HepG2 (cell line): ENCODE measurements around the gene MYCBPAP. TPM values are rescaled to one million over a fixed set of nuclear protein-coding genes. Genes with fewer than 3 reads are reported as not detected.

Experiments
- BHLHE40 ChIP-seq: IDR thresholded peaks from 2 replicates; pipeline ENCODE4 v1.6.1; 2011; ENCODE audit warnings: low read length, improper control_type of control experiment
- DMTF1 ChIP-seq: sonication (generic); formaldehyde crosslinking; IDR thresholded peaks from 2 replicates; pipeline ENCODE4 v1.4.0; 2020; ENCODE audit warnings: mild to moderate bottlenecking, missing genetic modification reagents
- FUBP1 ChIP-seq: sonication (generic); formaldehyde crosslinking; IDR thresholded peaks from 2 replicates; pipeline ENCODE4 v1.5.1; 2020; ENCODE audit warnings: missing genetic modification reagents, mild to moderate bottlenecking, borderline replicate concordance
- GTF2F1 ChIP-seq: fragments of 150-350 bp; IDR thresholded peaks from 2 replicates; pipeline ENCODE4 v1.6.1; 2014; ENCODE audit warnings: low read length
- KDM4B ChIP-seq: sonication (generic); formaldehyde crosslinking; IDR thresholded peaks from 2 replicates; pipeline ENCODE4 v1.4.0; 2020; ENCODE audit warnings: missing genetic modification reagents
- KLF15 ChIP-seq: sonication (generic); formaldehyde crosslinking; IDR thresholded peaks from 2 replicates; pipeline ENCODE4 v1.8.1; 2023; ENCODE audit warnings: borderline replicate concordance, mild to moderate bottlenecking, inconsistent platforms, missing genetic modification reagents, mixed read lengths
- MAFF ChIP-seq: IDR thresholded peaks from 2 replicates; pipeline ENCODE4 v1.6.1; 2011; ENCODE audit warnings: low read depth, low read length, improper control_type of control experiment
- MYC ChIP-seq: sonication (generic); formaldehyde crosslinking; IDR thresholded peaks from 2 replicates; pipeline ENCODE4 v1.9.0; 2021; ENCODE audit warnings: missing genetic modification reagents, borderline replicate concordance
- SOX5 ChIP-seq: IDR thresholded peaks from 2 replicates; pipeline ENCODE4 v1.6.1; 2016; ENCODE audit warnings: borderline replicate concordance
- SP4 ChIP-seq: sonication (generic); formaldehyde crosslinking; IDR thresholded peaks from 2 replicates; pipeline ENCODE4 v1.8.1; 2023; ENCODE audit warnings: mild to moderate bottlenecking, missing genetic modification reagents
- STAT5B ChIP-seq: sonication (generic); formaldehyde crosslinking; IDR thresholded peaks from 2 replicates; pipeline ENCODE4 v1.4.0; 2020; ENCODE audit warnings: missing genetic modification reagents
- TGIF2 ChIP-seq: IDR thresholded peaks from 2 replicates; pipeline ENCODE4 v1.6.1; 2016; ENCODE audit warnings: control low read depth, missing compliant biosample characterization
- ZBTB4 ChIP-seq: sonication (generic); formaldehyde crosslinking; IDR thresholded peaks from 2 replicates; pipeline ENCODE4 v1.4.0; 2020; ENCODE audit warnings: missing genetic modification reagents, mild to moderate bottlenecking, borderline replicate concordance
- ZFP36L1 ChIP-seq: sonication (generic); formaldehyde crosslinking; IDR thresholded peaks from 2 replicates; pipeline ENCODE4 v1.8.0; 2022; ENCODE audit warnings: mild to moderate bottlenecking, missing genetic modification reagents, moderate library complexity
- ZKSCAN1 ChIP-seq: fragments of 150-350 bp; IDR thresholded peaks from 2 replicates; pipeline ENCODE4 v1.6.1; 2014; ENCODE audit warnings: low read length
- ZNF251 ChIP-seq: sonication (generic); formaldehyde crosslinking; IDR thresholded peaks from 2 replicates; pipeline ENCODE4 v1.9.0; 2021; ENCODE audit warnings: mild to moderate bottlenecking, missing genetic modification reagents
- ZNF33A ChIP-seq: sonication (generic); formaldehyde crosslinking; IDR thresholded peaks from 2 replicates; pipeline ENCODE4 v1.5.1; 2020; ENCODE audit warnings: missing genetic modification reagents, mild to moderate bottlenecking, moderate library complexity, borderline replicate concordance
- ZNF432 ChIP-seq: sonication (generic); formaldehyde crosslinking; IDR thresholded peaks from 2 replicates; pipeline ENCODE4 v1.5.0; 2020; ENCODE audit warnings: missing genetic modification reagents, mild to moderate bottlenecking, borderline replicate concordance
- ZNF510 ChIP-seq: sonication (generic); formaldehyde crosslinking; IDR thresholded peaks from 2 replicates; pipeline ENCODE4 v1.4.0; 2020; ENCODE audit warnings: low read depth, mild to moderate bottlenecking, missing genetic modification reagents
- polyA plus RNA-seq, 8 experiments: library from polyadenylated mRNA; depleted of rRNA in 3 of 8; stranded (reverse) in 7 of 8; unstranded in 1 of 8; fragments of >200 nt; fragmentation: Illumina TruSeq in 4 of 8; extraction: Trizol in 4 of 8; gene quantifications; 2 replicates each; pipeline versions ENCODE4 v1.2.1 to v1.2.3, GENCODE V29; 2011 to 2016; ENCODE audit warnings: low read depth in 4 of 8, missing spikeins in 1 of 8, mixed read lengths in 1 of 8; ENCODE audit not compliant: insufficient read depth in 1 of 8
- total RNA-seq, 5 experiments: library from RNA; depleted of rRNA; stranded (reverse); fragments of >200 nt; fragmentation: Illumina TruSeq; extraction: Trizol; gene quantifications; 2 replicates each; pipeline ENCODE4 v1.2.3, GENCODE V29; 2016; ENCODE audit warnings: low read depth in 1 of 5
- TF ChIP-seq, protein P1 (sequence below), 2 experiments: fragments of 450-650 bp in 1 of 2; sonication (generic) in 1 of 2; formaldehyde crosslinking; IDR thresholded peaks; 2 replicates each; pipeline versions ENCODE4 v1.5.0 to v1.8.0; 2020 to 2022; ENCODE audit warnings: mild to moderate bottlenecking in 1 of 2, missing genetic modification reagents in 1 of 2
- TF ChIP-seq, protein P2 (sequence below): sonication (generic); formaldehyde crosslinking; IDR thresholded peaks from 2 replicates; pipeline ENCODE4 v1.8.1; 2023; ENCODE audit warnings: missing genetic modification reagents, mild to moderate bottlenecking, borderline replicate concordance

The MYCBPAP gene
- total and polyA plus RNA-seq, 2 of the 13 experiments (the other 11 are each of a cell fraction or from before 2014, with no cell fraction given), result 0.22 to 0.24 TPM

- TF ChIP-seq DMTF1 (CRISPR knock-in tag) (no peak), MAFF (peak; percentile 36; the same call in 1 of the 2 replicates), SP4 (CRISPR knock-in tag) (peak; percentile 59; the same call in 1 of the 2 replicates), FUBP1 (CRISPR knock-in tag) (no peak), ZBTB4 (CRISPR knock-in tag) (peak; percentile 66; the same call in 1 of the 2 replicates), MYC (peak; percentile 43; the same call in 1 of the 2 replicates), ZKSCAN1 (no peak), ZFP36L1 (CRISPR knock-in tag) (peak; percentile 89; the same call in 1 of the 2 replicates), ZNF33A (no peak), KLF15 (CRISPR knock-in tag) (no peak), ZNF432 (no peak), KDM4B (CRISPR knock-in tag) (no peak), GTF2F1 (no peak), SOX5 (CRISPR knock-in tag) (no peak), TGIF2 (CRISPR knock-in tag) (0 out of 2 replicates have a peak, but pooled peaks have one; percentile 28), STAT5B (CRISPR knock-in tag) (no peak), BHLHE40 (no peak), ZNF251 (CRISPR knock-in tag) (no peak), ZNF510 (CRISPR knock-in tag) (no peak)
- TF ChIP-seq, protein P1, sequence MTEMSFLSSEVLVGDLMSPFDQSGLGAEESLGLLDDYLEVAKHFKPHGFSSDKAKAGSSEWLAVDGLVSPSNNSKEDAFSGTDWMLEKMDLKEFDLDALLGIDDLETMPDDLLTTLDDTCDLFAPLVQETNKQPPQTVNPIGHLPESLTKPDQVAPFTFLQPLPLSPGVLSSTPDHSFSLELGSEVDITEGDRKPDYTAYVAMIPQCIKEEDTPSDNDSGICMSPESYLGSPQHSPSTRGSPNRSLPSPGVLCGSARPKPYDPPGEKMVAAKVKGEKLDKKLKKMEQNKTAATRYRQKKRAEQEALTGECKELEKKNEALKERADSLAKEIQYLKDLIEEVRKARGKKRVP (CRISPR knock-in tag; IDR thresholded peaks at IDR 0.05), result no peak
- TF ChIP-seq, protein P2, sequence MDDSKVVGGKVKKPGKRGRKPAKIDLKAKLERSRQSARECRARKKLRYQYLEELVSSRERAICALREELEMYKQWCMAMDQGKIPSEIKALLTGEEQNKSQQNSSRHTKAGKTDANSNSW (CRISPR knock-in tag), result 0 out of 2 replicates have a peak, but pooled peaks have one; percentile 23
These were observed 30.5 kb downstream of the MYCBPAP start (continued) for GRCh38 chr17:50538549-50539410.
